ENCODE data around the gene SRSF1. TPM values are rescaled to one million over a fixed set of nuclear protein-coding genes. Genes with fewer than 3 reads are reported as not detected.

SRSF1 gene
- total RNA-seq, 1 donor = 247 TPM

DNA sequence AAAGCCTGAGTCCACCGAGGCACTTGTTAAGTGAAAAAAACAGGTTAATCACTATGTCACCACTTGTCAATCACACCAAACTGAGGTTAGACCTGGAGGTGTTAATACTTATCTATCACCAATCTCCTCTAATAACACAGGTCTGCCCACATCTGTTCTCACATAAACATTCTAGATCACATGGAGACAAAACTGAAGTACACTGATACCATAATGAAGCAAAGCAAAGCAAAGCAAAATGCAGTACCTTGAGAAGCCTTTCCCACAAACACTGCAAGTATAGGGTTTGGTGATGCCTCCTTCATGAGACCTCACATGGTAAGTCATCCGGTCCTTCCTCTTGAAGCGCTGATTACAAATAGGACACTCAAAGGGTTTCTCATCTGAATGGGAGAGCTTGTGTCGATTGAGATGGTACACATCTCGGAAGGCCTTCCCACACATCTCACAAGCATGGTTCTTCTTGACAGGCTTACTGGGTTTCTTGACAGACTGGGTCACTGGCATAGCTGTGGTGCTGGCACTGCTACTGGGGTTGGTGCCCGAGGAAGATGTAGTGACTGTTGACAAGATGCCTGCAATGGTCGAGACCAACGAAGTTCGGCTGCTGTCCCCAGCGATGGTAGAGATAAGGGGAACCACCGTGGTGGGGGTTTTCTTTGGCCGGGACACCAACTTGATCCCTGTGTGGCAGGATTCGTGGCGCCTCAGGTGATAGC, 24.4 kb downstream of the SRSF1 start:
- TF ChIP-seq, protein P1, sequence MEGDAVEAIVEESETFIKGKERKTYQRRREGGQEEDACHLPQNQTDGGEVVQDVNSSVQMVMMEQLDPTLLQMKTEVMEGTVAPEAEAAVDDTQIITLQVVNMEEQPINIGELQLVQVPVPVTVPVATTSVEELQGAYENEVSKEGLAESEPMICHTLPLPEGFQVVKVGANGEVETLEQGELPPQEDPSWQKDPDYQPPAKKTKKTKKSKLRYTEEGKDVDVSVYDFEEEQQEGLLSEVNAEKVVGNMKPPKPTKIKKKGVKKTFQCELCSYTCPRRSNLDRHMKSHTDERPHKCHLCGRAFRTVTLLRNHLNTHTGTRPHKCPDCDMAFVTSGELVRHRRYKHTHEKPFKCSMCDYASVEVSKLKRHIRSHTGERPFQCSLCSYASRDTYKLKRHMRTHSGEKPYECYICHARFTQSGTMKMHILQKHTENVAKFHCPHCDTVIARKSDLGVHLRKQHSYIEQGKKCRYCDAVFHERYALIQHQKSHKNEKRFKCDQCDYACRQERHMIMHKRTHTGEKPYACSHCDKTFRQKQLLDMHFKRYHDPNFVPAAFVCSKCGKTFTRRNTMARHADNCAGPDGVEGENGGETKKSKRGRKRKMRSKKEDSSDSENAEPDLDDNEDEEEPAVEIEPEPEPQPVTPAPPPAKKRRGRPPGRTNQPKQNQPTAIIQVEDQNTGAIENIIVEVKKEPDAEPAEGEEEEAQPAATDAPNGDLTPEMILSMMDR (IDR thresholded peaks at IDR 0.05; ENCODE audit: extremely low read depth, low read depth, low read length) = no peak
- DNase-seq (ENCODE audit: insufficient read length, low spot score, missing footprints) = no peak
- Histone ChIP-seq H3K4me3 (ENCODE audit: insufficient read depth, low read length) (no peak overlapping the region), H3K4me1 (ENCODE audit: insufficient read depth, low read length) (peaks cover 37% of the 10 kb centered on the region), H4K20me1 (ENCODE audit: insufficient read depth, low read length) (peaks cover 34% of the 10 kb centered on the region), H3K27me3 (ENCODE audit: insufficient read depth, low read length) (no peaks in the 10 kb centered on the region), H3K79me2 (ENCODE audit: insufficient read depth, low read length) (peaks cover 74% of the 10 kb centered on the region), H3K9me3 (ENCODE audit: low read depth, low read length) (no peaks in the 10 kb centered on the region), H2AFZ (ENCODE audit: low read length) (no peak overlapping the region), H3K36me3 (ENCODE audit: insufficient read depth, low read length) (peaks cover 51% of the 10 kb centered on the region), H3K27ac (ENCODE audit: low read depth, low read length) (no peak overlapping the region), H3K4me2 (ENCODE audit: insufficient read depth, low read length) (no peak overlapping the region)

DNA sequence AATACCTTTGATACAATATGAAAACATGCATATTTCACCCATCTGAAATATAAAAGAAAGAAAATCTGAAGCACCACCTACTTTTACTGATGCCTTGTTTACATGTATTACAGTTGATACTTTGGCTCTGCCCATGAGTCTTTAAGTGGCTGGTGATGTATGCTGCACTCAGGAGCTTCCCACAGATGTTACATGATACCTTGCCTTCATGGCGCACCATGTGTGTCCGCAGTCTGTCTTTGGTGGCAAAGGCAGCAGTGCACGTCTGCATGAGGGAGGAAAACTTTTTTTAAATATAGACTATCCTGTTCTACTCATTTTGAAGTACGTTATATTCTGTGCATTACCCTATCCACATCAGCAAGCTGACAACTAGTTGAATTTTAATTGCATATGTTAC, 26.5 kb downstream of the SRSF1 start:
- peaks cover 25% of the 10 kb centered on the region for H3K4me1 ChIP-seq (ENCODE audit: insufficient read depth, low read length)
- H3K9me3 ChIP-seq (ENCODE audit: low read depth, low read length) = no peaks in the 10 kb centered on the region
- H3K27me3 ChIP-seq (ENCODE audit: insufficient read depth, low read length) = no peaks in the 10 kb centered on the region
- H3K4me2 ChIP-seq (ENCODE audit: insufficient read depth, low read length) = no peak overlapping the region
- peaks cover 70% of the 10 kb centered on the region for H3K79me2 ChIP-seq (ENCODE audit: insufficient read depth, low read length)
- DNase-seq (ENCODE audit: insufficient read length, low spot score, missing footprints) = no peak
- H4K20me1 ChIP-seq (ENCODE audit: insufficient read depth, low read length) = peaks cover 31% of the 10 kb centered on the region
- no peak overlapping the region for H3K4me3 ChIP-seq (ENCODE audit: insufficient read depth, low read length)
- H2AFZ ChIP-seq (ENCODE audit: low read length) = no peak overlapping the region
- peaks cover 63% of the 10 kb centered on the region for H3K36me3 ChIP-seq (ENCODE audit: insufficient read depth, low read length)
- no peak overlapping the region for H3K27ac ChIP-seq (ENCODE audit: low read depth, low read length)
- TF ChIP-seq, protein P1 (IDR thresholded peaks at IDR 0.05; ENCODE audit: extremely low read depth, low read depth, low read length) = no peak

DNA sequence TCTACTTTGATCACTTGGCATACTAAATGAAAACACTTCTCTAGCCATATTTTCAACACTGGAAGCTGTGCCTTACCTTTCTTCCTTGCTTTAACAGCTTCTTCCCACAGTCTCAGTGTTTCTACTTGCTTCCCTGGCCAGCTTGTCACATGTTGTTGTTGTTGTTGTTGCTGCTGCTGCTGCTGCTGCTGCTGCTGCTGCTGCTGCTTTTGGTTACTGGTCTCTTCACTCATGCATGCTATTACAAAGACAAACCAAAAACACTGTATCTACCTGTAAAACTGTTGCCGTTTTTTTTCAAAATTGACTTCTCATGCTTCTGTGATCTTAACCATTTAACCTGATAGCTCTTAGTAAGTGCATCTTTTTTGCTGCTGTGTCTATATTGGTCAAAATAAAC, 28.0 kb downstream of the SRSF1 start:
- H4K20me1 ChIP-seq (ENCODE audit: insufficient read depth, low read length) = peaks cover 22% of the 10 kb centered on the region
- peaks cover 71% of the 10 kb centered on the region for H3K36me3 ChIP-seq (ENCODE audit: insufficient read depth, low read length)

DNA sequence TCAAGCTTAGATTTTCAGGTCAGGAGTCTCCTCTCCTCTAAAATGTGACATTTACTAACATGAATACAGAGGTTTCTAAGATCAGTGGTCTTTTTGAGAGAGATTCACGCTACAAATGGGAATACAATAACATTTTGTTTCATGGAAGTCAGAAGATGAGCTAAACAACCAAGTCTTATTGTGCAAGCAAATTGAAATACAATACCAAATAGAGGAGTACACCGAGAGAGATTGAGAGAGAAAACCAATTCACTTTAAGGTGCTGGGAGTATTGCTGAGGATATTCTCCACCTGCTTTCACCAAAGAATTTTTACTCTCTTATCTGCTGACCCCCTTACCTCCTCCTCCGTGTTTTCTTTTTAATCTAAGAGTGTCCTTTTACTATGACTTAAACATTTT, 30.5 kb downstream of the SRSF1 start:
- Histone ChIP-seq H3K79me2 (ENCODE audit: insufficient read depth, low read length) (peaks cover 30% of the 10 kb centered on the region), H2AFZ (ENCODE audit: low read length) (no peak overlapping the region), H4K20me1 (ENCODE audit: insufficient read depth, low read length) (no peaks in the 10 kb centered on the region), H3K4me2 (ENCODE audit: insufficient read depth, low read length) (no peak overlapping the region), H3K4me3 (ENCODE audit: insufficient read depth, low read length) (no peak overlapping the region), H3K27ac (ENCODE audit: low read depth, low read length) (no peak overlapping the region), H3K27me3 (ENCODE audit: insufficient read depth, low read length) (no peaks in the 10 kb centered on the region), H3K36me3 (ENCODE audit: insufficient read depth, low read length) (peaks cover 61% of the 10 kb centered on the region), H3K9me3 (ENCODE audit: low read depth, low read length) (no peaks in the 10 kb centered on the region), H3K4me1 (ENCODE audit: insufficient read depth, low read length) (peaks cover 6% of the 10 kb centered on the region)
- TF ChIP-seq, protein P1 (IDR thresholded peaks at IDR 0.05; ENCODE audit: extremely low read depth, low read depth, low read length) = no peak
- no peak for DNase-seq (ENCODE audit: insufficient read length, low spot score, missing footprints)

More for the DNA sequence above, 28.0 kb downstream of the SRSF1 start:
- TF ChIP-seq, protein P1 (IDR thresholded peaks at IDR 0.05; ENCODE audit: extremely low read depth, low read depth, low read length) = no peak
- Histone ChIP-seq H3K4me2 (ENCODE audit: insufficient read depth, low read length) (no peak overlapping the region), H3K9me3 (ENCODE audit: low read depth, low read length) (no peaks in the 10 kb centered on the region), H2AFZ (ENCODE audit: low read length) (no peak overlapping the region), H3K27ac (ENCODE audit: low read depth, low read length) (no peak overlapping the region), H3K79me2 (ENCODE audit: insufficient read depth, low read length) (peaks cover 55% of the 10 kb centered on the region), H3K27me3 (ENCODE audit: insufficient read depth, low read length) (no peaks in the 10 kb centered on the region), H3K4me3 (ENCODE audit: insufficient read depth, low read length) (no peak overlapping the region), H3K4me1 (ENCODE audit: insufficient read depth, low read length) (peaks cover 17% of the 10 kb centered on the region)
- DNase-seq (ENCODE audit: insufficient read length, low spot score, missing footprints) = no peak
